Hippocampal formation (tissue), 2 donors: ENCODE results near the gene RPL19.

Experiments used
- DNase-seq, 2 donors: peaks; one replicate each; lab custom pipeline; 2025; lab: John Stamatoyannopoulos, UW

The RPL19 gene

GRCh38 chr17:39197380-39198185 is 2.5 kb upstream of the RPL19 start, which contains the start of gene CACNB1:
Gene CACNB1 (minus strand): TSS chr17:39197669. CDS start chr17:39197495, 174 bp downstream.
- peak; percentile 59 to 62 for DNase-seq

GRCh38 chr17:39198186-39198566 is 1.9 kb upstream of the RPL19 start:
- no peak for DNase-seq

- DNase-seq: peak in 1 of 2 donors; percentile 85
These were observed 338 bp upstream of the RPL19 start for GRCh38 chr17:39199820-39200069.

- DNase-seq: no peak
These were observed 951 bp downstream of the RPL19 start for GRCh38 chr17:39200957-39201510.

- no peak for DNase-seq
These were observed 4.2 kb downstream of the RPL19 start for GRCh38 chr17:39204245-39204644.

GRCh38 chr17:39205112-39205526 is 5.0 kb downstream of the RPL19 start:
- DNase-seq: no peak

GRCh38 chr17:39208136-39208535 is 8.1 kb downstream of the RPL19 start:
- peak in 1 of 2 donors; percentile 49 for DNase-seq

DNA sequence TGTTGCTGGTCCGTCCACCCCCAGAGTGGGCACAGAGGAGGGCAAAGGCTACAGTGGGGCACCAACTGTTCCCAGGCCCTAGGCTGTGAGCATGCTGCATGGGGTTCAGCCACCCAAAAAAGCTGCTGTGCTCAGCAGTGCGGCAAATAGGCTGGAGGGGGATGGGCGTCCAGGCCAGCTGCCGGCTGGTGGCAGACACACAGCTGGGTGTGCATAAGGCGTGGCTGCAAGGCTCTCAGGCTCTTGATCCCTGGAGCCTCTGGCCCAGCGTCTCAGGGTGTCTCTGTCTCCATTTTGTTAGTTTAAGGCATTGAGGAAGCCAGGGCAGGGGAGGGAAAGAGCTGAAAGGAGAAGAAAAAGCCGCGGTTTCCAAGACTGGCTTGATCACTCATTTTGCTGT is 8.8 kb downstream of the RPL19 start:
- DNase-seq: no peak

DNA sequence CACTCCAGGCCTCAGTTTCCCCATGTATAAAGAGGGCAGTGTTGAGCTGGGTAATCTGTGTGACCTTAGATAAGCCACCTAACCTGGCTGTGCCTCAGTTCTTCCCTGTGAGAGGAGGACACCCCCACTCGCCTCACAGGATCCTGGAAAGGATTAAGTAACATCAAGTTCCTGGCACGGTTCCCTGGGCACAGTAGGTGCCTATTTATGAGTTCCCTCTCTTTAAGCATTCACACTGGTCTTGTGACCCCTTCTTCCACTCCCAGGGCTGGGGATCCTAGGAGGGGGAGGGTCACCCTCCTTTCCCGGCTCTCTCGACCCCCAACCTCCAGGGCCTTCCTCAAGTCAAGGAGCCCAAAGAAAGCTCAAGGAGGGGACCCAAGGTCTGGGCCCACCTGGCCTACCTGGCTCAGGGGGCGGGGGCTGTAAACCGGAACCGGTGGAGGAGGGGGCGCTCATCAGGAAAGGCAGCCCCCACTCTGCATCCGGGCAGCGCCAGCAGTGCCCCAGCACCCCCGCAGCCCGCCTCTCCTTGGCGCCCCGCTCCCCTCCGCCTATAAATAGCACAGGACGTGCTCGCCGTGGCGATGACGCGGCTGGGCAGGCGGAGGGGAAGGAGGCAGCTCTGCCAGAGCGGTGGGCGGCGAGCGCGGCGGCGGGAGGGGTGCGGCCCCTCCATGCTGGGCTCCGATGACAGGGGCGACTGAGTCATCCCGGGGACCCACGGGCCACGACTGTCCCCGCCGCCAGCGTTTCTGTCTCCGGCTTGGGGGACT is 9.4 kb downstream of the RPL19 start:
- no peak for DNase-seq

- no peak for DNase-seq
These were observed 10.0 kb downstream of the RPL19 start for GRCh38 chr17:39210093-39210434.

- no peak for DNase-seq
These were observed 12.2 kb downstream of the RPL19 start for GRCh38 chr17:39212195-39212810.

GRCh38 chr17:39212841-39213480 is 12.9 kb downstream of the RPL19 start:
- no peak for DNase-seq

GRCh38 chr17:39213852-39214251 is 13.8 kb downstream of the RPL19 start:
- DNase-seq: no peak

DNA sequence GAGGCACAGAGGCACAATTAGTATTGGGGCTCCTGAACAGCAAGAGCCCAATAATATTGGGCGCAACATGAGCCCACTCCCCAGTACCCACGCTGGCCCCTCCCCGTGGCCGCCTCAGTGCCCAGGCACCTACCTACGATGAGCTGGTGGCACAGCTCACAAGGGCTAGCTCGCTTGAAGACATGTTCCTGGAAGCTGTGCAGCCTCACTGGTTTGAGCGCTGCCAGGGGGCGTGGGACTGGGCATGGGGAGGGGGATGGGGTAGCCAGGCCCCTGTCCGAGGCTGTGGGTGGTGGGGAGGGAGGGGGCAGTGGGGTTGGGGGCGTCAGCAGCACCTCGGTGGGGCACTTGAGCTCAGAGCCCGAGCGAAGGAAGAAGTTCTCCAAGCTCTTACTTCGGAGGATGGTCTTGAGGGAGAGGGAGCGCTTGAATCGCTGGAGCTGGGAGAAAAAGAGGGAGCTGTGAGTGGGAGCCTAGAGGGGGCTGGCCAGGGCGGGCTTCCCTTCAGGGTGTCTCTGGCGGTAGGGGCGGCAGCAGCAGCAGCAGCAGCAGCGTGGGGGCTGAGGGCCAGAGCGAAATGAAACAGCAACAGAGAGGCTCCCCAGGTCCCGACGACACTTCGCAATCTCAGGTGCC is 17.8 kb downstream of the RPL19 start:
- no peak for DNase-seq

- no peak for DNase-seq
These were observed 18.8 kb downstream of the RPL19 start for GRCh38 chr17:39218906-39219305.

GRCh38 chr17:39219647-39220154 is 19.6 kb downstream of the RPL19 start:
- DNase-seq: peak; percentile 22 to 50

DNA sequence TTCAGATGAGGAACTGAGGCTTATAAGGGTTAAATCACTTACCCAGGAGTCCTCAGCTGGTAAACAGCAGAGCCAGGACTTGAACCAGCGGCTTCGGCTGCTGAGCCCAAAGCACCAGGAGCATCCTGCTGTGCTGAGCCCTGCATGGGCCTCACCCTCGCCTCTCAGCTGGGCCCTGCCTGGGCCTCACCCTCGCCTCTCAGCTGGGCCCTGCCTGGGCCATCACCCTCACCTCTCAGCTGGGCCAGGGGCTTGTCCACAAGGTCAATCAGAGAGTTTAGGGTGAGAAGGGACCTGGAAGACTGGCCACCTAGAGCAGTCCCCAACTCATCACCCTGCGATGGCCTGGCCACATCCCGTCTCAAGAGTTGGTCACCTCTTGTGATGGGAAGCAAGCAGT is 21.5 kb downstream of the RPL19 start:
- no peak for DNase-seq

DNA sequence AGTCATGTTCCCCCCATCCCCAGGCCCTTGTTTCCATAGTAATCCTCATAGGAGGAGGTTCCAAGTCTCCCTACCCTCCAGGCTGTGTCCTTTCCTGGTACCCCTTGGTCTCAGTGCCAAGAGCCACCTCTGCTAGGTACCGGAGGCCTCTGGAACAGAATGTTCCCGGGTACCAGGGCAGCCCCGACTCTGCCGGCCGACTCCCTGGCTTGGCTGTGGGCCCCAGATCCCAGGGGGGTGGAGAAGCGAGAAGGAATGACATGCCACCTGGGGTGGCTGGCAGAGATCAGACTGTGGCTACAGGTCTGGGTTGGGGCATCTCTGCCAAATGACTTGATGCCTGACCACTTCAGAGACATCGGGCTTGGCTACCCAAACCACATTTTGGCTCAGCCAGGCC is 22.1 kb downstream of the RPL19 start:
- DNase-seq: no peak

- no peak for DNase-seq
These were observed 23.1 kb downstream of the RPL19 start for GRCh38 chr17:39222866-39223834.
